ENCODE results near the gene ZNF223. TPM values are rescaled to one million over a fixed set of nuclear protein-coding genes. Genes with fewer than 3 reads are reported as not detected.
A peak's percentile ranks its signal among the peaks of the same experiment; 100 is the strongest.

Gene ZNF223
- total and polyA plus RNA-seq, 9 of the 15 experiments (the other 6 are each of a cell fraction or from before 2014, with no cell fraction given) = 0.21 to 1.8 (median 0.71) TPM

- Histone ChIP-seq H3K4me3 (no peak overlapping the region), H2AFZ (ENCODE audit: low read depth, low read length) (no peak overlapping the region), H3K4me1 (replicated peaks in 1 of 2; ENCODE audit: control insufficient read depth in 2 of 2, insufficient read depth in 2 of 2, low read length in 2 of 2) (peaks cover 0 to 4% of the 10 kb centered on the region in 2 experiments; a peak in 2 of 5 replicates), H3K27me3 (ENCODE audit: control insufficient read depth in 2 of 2, insufficient read depth in 2 of 2, low read length in 2 of 2) (no peaks in the 10 kb centered on the region), H3K79me2 (ENCODE audit: control insufficient read depth, insufficient read depth, low read length) (peaks cover 7% of the 10 kb centered on the region; the same call in 1 of the 3 replicates), H3K27ac (ENCODE audit: extremely low read depth, low read depth, low read length) (no peak overlapping the region), H4K20me1 (replicated peaks; ENCODE audit: control insufficient read depth, insufficient read depth, low read length) (no peaks in the 10 kb centered on the region), H3K9me1 (ENCODE audit: control insufficient read depth, insufficient read depth, low read length) (no peaks in the 10 kb centered on the region), H3K9me3 (replicated peaks; ENCODE audit: control insufficient read depth, insufficient read depth, low read depth, low read length) (peaks cover 4% of the 10 kb centered on the region; the same call in 1 of the 2 replicates), H3K36me3 (ENCODE audit: control insufficient read depth, insufficient read depth, low read length) (peaks cover 17% of the 10 kb centered on the region; the same call in 2 of the 3 replicates), H3K9ac (ENCODE audit: insufficient read depth in 1 of 2, low read depth in 2 of 2, low read length in 2 of 2) (no peak overlapping the region), H3K4me2 (ENCODE audit: insufficient read depth, low read length) (no peak overlapping the region)
- DNase-seq (ENCODE audit: extremely low read depth in 1 of 4, low spot score in 3 of 4) (no peak), ATAC-seq (no peak), FAIRE-seq (no peak)
- ChIA-PET CTCF (ENCODE audit: low intra/inter-chr PET ratio) (no interaction called here), POLR2A (no interaction called here)
- intact Hi-C loops (cut with micrococcal nuclease) = loop anchor here (10.0 kb wide), 1 partner anchor 107 kb away; the partner anchor contains the start of gene ZNF225
- in situ Hi-C loops (cut with MboI) = no loop called here
- 71% methylated on average over 6 of the region's 6 CpGs for WGBS (ENCODE audit: insufficient coverage, low coverage, missing lambda C conversion rate)
- no TSS peak for BruUV-seq (replicated peaks)
- TF ChIP-seq ZNF57 (CRISPR knock-in tag; IDR thresholded peaks at IDR 0.05) (no peak), CEBPB (tag; IDR thresholded peaks at IDR 0.05) (peak; percentile 50), ZZZ3 (IDR thresholded peaks at IDR 0.05) (no peak), CEBPG (CRISPR knock-in tag; IDR thresholded peaks at IDR 0.05) (no peak), CEBPG (tag; conservative IDR thresholded peaks at IDR 0.05 in 1 of 2, IDR thresholded peaks at IDR 0.05 in 1 of 2) (peak in 1 of 2 experiments; percentile 49; a peak in 1 of 4 replicates), ZNF239 (CRISPR knock-in tag; IDR thresholded peaks at IDR 0.05) (no peak), CBX1 (IDR thresholded peaks at IDR 0.05; ENCODE audit: low read depth) (no peak), SMAD3 (CRISPR knock-in tag; conservative IDR thresholded peaks at IDR 0.05) (no peak)
Observed at GRCh38 chr19:44007473-44007872, 44.4 kb upstream of the ZNF223 start.
